Esophagus (tissue), 2 donors: ENCODE results near the gene SLC25A43. TPM values are rescaled to one million over a fixed set of nuclear protein-coding genes. Genes with fewer than 3 reads are reported as not detected.
"Not testable (repeated sequence)": the region's sequence is repeated elsewhere in the genome, so short reads cannot be mapped to it uniquely, and the experiment has no call there.

Experiments used
- H3K27ac ChIP-seq, 2 donors: one replicate each; pipeline ENCODE4 v1.5.1; 2013; ENCODE audit warnings: low read depth in 2 of 2, mild to moderate bottlenecking in 2 of 2, inconsistent platforms in 1 of 2, low read length in 1 of 2, moderate library complexity in 1 of 2
- H3K27me3 ChIP-seq, 2 donors: one replicate each; pipeline ENCODE4 v1.6.1; 2013; ENCODE audit warnings: low read length in 2 of 2, control low read depth in 1 of 2, mild to moderate bottlenecking in 1 of 2; ENCODE audit not compliant: insufficient read depth in 2 of 2, control insufficient read depth in 1 of 2
- H3K36me3 ChIP-seq, 2 donors: one replicate each; pipeline ENCODE4 v1.6.1; 2013; ENCODE audit warnings: low read length in 1 of 2; ENCODE audit not compliant: control insufficient read depth in 2 of 2, insufficient read depth in 2 of 2
- H3K4me1 ChIP-seq, 2 donors: one replicate each; pipeline ENCODE4 v1.6.1; 2013; ENCODE audit warnings: low read length in 1 of 2; ENCODE audit not compliant: control insufficient read depth in 2 of 2, insufficient read depth in 2 of 2
- H3K4me3 ChIP-seq, 2 donors: one replicate each; pipeline ENCODE4 v1.5.1; 2013; ENCODE audit warnings: low read length in 2 of 2, mild to moderate bottlenecking in 2 of 2, low read depth in 1 of 2, moderate library complexity in 1 of 2
- H3K9me3 ChIP-seq, 2 donors: one replicate each; pipeline ENCODE4 v1.6.1; 2013; ENCODE audit warnings: mild to moderate bottlenecking in 2 of 2, low read depth in 1 of 2, low read length in 1 of 2, moderate library complexity in 1 of 2; ENCODE audit not compliant: control insufficient read depth in 2 of 2, insufficient read depth in 1 of 2
- WGBS, 2 donors: extraction: QIAGEN DNeasy Blood & Tissue Kit; methylation state at CpG; one replicate each; pipeline ENCODE4 v1.1.7; 2013; 5-methylcytosine and 5-hydroxymethylcytosine counted together
- polyA plus RNA-seq, 2 donors: library from polyadenylated mRNA; stranded (reverse); fragments of 200-250 nt; gene quantifications; one replicate each; pipeline ENCODE4 v1.2.3, GENCODE V29; 2013
- donor health status: healthy with polysubstance abuse.
- donor health status: Bipolar disorder and iron deficiency.

SLC25A43 gene
- polyA plus RNA-seq, 2 donors = 26.2 to 34.5 TPM

GRCh38 chrX:119419898-119420297 lies 20.8 kb downstream of the SLC25A43 start:
- no peak overlapping the region for H3K4me3 ChIP-seq
- peaks cover 0 to 6% of the 10 kb centered on the region in 2 donors for H3K36me3 ChIP-seq
- H3K9me3 ChIP-seq = no peaks in the 10 kb centered on the region
- WGBS, 2 donors = 85 to 97% methylated on average over 2 of the region's 2 CpGs
- H3K4me1 ChIP-seq = no peaks in the 10 kb centered on the region
- H3K27ac ChIP-seq = no peak overlapping the region
- H3K27me3 ChIP-seq = no peaks in the 10 kb centered on the region

GRCh38 chrX:119421016-119421705 lies 22.0 kb downstream of the SLC25A43 start:
- Histone ChIP-seq H3K4me3 (no peak overlapping the region), H3K4me1 (no peaks in the 10 kb centered on the region), H3K27me3 (no peaks in the 10 kb centered on the region), H3K27ac (no peak overlapping the region), H3K36me3 (peaks cover 0 to 10% of the 10 kb centered on the region in 2 donors), H3K9me3 (no peaks in the 10 kb centered on the region)
- 88 to 99% methylated on average over 7 of the region's 7 CpGs for WGBS, 2 donors

GRCh38 chrX:119423631-119424030 lies 24.5 kb downstream of the SLC25A43 start:
- Histone ChIP-seq H3K9me3 (no peaks in the 10 kb centered on the region), H3K4me3 (no peak overlapping the region), H3K27ac (no peak overlapping the region), H3K4me1 (no peaks in the 10 kb centered on the region), H3K27me3 (no peaks in the 10 kb centered on the region), H3K36me3 (peaks cover 0 to 8% of the 10 kb centered on the region in 2 donors)
- 92 to 97% methylated on average over 12 to 14 of the region's 14 CpGs for WGBS, 2 donors

- Histone ChIP-seq H3K4me3 (no peak overlapping the region), H3K27ac (no peak overlapping the region), H3K4me1 (no peaks in the 10 kb centered on the region), H3K36me3 (peaks cover 0 to 8% of the 10 kb centered on the region in 2 donors), H3K27me3 (no peaks in the 10 kb centered on the region), H3K9me3 (no peaks in the 10 kb centered on the region)
- WGBS, 2 donors = 64 to 86% methylated on average over 6 of the region's 6 CpGs
These were observed 25.9 kb downstream of the SLC25A43 start for GRCh38 chrX:119424999-119425398.

- 68 to 71% methylated on average over 9 of the region's 9 CpGs for WGBS, 2 donors
- H3K27ac ChIP-seq = no peak overlapping the region
- H3K36me3 ChIP-seq = peaks cover 0 to 6% of the 10 kb centered on the region in 2 donors
- H3K27me3 ChIP-seq = no peaks in the 10 kb centered on the region
- H3K4me3 ChIP-seq = no peak overlapping the region
- H3K4me1 ChIP-seq = no peaks in the 10 kb centered on the region
- H3K9me3 ChIP-seq = no peaks in the 10 kb centered on the region
These were observed 28.1 kb downstream of the SLC25A43 start for GRCh38 chrX:119427024-119427794.

GRCh38 chrX:119427795-119428185 lies 28.7 kb downstream of the SLC25A43 start:
- Histone ChIP-seq H3K4me3 (no peak overlapping the region), H3K27ac (no peak overlapping the region), H3K27me3 (no peaks in the 10 kb centered on the region), H3K4me1 (no peaks in the 10 kb centered on the region), H3K36me3 (peaks cover 0 to 6% of the 10 kb centered on the region in 2 donors), H3K9me3 (no peaks in the 10 kb centered on the region)
- 79 to 89% methylated on average over 4 of the region's 4 CpGs for WGBS, 2 donors

GRCh38 chrX:119429471-119429870 lies 30.3 kb downstream of the SLC25A43 start:
- WGBS, 2 donors = 36 to 75% methylated on average over 3 to 4 of the region's 4 CpGs
- H3K27ac ChIP-seq = no peak overlapping the region
- no peak overlapping the region for H3K4me3 ChIP-seq
- H3K9me3 ChIP-seq = no peaks in the 10 kb centered on the region
- H3K36me3 ChIP-seq = peaks cover 0 to 7% of the 10 kb centered on the region in 2 donors
- no peaks in the 10 kb centered on the region for H3K4me1 ChIP-seq
- no peaks in the 10 kb centered on the region for H3K27me3 ChIP-seq

GRCh38 chrX:119441295-119441694 lies 42.2 kb downstream of the SLC25A43 start:
- not testable (repeated sequence) for H3K9me3 ChIP-seq, H3K27ac ChIP-seq, H3K4me3 ChIP-seq, H3K36me3 ChIP-seq, H3K4me1 ChIP-seq, H3K27me3 ChIP-seq
- WGBS, 2 donors = 67 to 83% methylated on average over 9 of the region's 17 CpGs

- no peaks in the 10 kb centered on the region for H3K36me3 ChIP-seq
- H3K27me3 ChIP-seq = no peaks in the 10 kb centered on the region
- no peak overlapping the region for H3K27ac ChIP-seq
- H3K4me1 ChIP-seq = no peaks in the 10 kb centered on the region
- no peak overlapping the region for H3K4me3 ChIP-seq
- 56 to 67% methylated on average over 2 of the region's 2 CpGs for WGBS, 2 donors
- H3K9me3 ChIP-seq = no peaks in the 10 kb centered on the region
These were observed 43.1 kb downstream of the SLC25A43 start for GRCh38 chrX:119442286-119442685.
